Raji (cell line): ENCODE results near the gene INTS11.

ENCODE experiments used
- POLR2A ChIP-seq: IDR thresholded peaks from 2 replicates; pipeline ENCODE4 v1.6.1; 2011; ENCODE audit warnings: low read depth, low read length, control low read depth; ENCODE audit not compliant: insufficient read depth

The INTS11 gene

DNA sequence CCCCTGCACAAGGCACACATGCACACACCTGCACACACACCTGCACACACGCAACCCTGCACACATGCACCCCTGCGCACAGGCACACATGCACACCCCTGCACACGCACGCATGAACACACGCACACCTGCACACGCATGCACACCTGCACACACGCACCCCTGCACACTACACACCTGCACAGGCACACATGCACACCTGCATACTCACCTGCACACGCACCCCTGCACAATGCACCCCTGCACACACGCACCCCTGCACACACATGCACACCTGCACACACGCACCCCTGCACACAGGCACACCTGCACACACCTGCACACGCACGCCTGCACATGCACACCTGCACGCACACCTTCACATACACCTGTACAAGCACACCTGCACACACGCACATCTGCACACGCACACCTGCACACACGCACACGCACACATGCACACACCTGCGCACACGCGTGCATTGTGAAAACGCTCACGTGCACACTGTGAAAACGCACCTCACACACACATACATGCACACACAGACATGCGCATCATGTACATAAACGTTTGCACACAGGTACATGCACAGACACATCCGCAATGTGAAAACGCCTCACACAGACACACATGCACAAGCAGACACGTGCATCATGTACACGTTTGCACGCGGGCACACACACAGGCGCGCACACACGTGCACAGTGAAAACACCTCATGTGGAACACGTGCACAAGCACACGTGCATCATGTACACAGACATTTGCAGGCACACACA is 16.5 kb upstream of the INTS11 start:
- TF ChIP-seq POLR2A, result no peak

DNA sequence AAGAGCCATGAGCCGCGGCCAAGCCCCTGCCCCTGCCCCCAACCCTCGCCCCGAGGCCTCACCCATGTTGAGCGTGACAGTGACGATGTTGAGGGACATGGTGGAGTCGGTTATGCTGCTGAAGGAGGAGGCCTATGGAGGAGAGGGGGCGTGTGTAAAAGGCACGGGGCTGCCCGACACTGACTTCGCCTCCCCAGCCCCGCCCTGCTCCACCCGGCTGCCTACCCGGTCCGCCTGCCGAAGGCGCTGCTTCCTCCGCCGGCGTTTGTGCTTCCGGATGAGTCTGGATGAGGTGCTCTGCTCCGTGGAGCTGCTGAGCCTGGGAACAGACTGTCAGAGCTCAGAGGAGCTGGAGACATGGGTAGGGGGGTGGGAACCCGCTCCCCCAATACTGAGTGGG is 15.7 kb upstream of the INTS11 start:
- no peak for TF ChIP-seq POLR2A

DNA sequence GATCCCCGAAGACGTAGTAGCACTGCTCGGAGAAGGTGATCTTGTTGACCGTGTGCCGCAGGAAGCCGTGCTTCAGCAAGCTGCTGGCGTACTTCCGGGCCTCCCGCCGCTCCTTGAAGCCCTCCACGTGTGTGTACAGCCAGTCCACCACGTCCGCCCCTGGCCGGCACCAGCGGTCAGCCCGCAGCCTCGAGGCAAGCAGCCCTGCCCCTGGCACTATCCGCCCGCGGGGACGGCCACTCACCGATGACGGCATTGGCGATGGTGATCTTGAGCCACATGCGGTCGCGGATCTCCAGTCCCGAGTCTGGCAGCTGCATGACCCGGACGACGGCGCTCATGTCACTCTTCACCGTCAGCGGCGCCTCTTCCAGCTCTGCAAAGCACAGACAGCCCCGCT is 13.8 kb upstream of the INTS11 start:
- no peak for TF ChIP-seq POLR2A

DNA sequence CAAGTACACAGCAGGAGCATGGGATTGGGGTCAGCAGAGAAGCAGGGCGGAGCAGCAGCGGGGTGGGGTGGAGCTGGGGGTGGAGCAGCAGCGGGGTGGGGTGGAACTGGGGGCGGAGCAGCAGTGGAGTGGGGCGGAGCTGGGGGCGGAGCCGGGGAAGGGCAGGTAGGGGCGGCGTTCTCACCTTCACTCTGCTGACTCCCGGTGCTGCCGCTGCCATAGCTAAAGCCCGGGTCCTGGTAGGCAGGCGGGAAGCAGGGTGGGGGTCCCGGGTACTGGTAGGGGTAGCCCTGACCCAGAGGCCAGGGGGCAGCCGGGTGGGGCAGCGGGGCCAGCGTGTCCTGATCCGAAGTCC is 13.3 kb upstream of the INTS11 start:
- TF ChIP-seq POLR2A, result no peak

DNA sequence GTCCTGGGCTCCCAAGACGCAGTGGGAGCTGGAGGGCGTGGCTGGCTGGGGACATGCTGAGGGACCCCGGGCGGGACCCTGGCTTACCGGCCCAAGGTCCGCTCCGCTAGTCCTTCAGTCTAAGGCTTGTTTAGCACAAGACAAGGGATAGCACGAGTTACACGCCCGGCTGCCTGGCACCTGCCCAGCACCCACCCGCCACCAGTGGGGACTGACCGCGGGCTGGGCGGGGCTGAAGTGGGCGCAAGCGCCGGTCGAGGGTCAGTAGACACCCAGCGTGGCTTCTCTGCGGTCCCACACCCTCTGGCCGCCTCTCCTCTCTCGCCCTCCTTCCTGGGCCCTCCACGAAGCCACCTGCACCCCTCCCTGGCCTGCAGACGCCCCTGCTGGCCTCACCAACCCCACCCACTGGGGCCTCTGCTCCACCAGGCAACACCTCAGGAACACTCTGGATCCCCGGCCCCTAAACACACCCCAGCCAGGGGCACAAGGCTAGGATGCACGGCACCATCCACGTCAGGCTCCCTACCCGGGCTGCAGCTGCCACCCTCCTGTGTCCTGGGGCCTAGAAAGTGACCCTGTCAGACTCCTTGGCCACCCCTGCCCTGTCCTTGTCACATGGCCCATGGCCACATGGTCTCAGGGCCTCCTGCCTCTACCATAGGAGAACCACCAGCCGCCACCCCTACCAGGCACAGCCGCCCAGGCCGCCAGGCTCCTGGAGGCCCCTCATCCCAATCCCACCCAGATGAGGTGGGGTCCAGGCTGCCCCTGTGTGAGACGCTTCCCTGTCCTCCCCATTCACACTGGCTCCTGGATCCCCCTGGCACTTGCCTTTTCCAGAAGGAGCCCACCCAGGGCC is 12.7 kb upstream of the INTS11 start:
- no peak for TF ChIP-seq POLR2A

DNA sequence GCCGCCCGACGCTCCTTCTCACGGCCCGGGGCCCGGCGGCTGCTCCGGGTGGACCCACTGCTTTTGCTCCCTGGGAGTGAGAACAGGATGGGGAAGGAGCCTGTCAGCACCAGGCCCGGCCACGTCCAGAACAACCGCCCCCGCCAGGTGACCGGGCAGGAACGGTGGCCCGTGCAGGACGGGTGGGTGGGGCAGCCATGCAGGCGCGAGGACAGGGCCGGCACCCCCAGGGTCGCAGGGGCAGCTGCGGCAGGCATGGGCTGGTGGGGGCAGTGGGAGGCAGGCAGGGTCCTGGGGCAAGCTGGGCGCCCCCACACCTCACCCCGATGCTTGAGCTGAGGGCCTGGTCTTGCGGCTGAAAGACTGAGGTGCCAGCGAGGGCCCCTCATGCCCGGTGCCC is 12.0 kb upstream of the INTS11 start:
- no peak for TF ChIP-seq POLR2A

DNA sequence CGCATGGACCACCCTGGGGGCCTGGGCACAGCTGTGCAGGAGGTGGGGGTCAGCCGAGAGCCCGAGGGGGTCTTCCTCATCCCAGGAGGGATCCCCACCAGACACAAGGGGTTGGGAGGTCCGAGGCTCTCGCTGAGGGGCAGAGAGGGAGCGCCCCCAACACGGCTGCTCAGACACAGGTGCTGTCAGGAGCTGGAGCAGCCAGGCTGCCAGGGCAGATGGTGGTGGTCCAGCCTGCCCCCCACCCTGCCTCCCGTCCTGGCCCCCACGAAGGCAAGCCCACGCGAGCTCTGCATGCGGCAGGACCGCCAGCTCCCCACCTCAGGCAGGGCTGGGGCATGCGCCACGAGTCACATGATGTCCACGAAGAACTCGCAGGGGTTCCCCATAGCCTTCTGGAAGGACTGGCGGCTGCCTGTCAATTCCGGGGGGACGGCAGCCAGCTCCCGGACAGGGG is 11.4 kb upstream of the INTS11 start:
- TF ChIP-seq POLR2A, result no peak

DNA sequence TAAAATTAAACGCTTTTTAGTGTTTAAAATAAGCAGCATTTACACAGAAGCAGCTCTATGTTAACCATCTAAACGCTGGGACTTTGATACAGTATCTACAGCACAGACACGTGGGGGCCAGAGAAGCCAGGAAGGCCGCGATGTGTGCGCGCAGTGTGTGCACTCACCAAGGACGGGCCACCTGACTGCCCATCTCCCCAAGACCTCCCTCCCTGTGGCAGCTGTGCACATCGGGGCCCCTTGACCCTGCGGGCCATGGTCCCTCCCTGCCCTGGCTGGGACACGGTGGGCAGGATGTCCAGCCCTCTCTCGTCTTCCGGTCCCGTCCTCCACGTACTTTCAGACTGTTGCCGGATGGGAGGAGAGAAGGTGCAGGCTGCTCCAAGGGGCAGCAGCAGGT is 10.8 kb upstream of the INTS11 start:
- TF ChIP-seq POLR2A, result no peak

DNA sequence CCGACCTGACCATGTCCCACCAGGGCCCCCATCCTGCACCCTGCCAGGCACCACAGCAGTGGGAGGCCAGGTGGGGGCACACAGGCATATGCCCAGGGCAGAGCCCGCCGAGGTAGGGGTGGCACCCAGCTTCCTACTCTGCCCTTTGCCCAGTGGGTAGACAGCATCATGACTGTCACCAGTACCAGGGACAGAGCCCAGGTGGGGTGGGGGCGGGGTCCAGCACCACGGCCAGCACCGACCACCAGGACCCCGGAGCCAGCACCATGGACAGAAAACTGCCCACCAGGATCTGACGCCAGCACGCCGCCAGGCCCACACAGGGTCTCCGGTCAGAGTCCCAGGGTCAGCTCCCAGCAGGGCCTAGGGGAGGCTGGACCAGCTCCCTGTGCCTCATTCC is 10.4 kb upstream of the INTS11 start:
- no peak for TF ChIP-seq POLR2A

DNA sequence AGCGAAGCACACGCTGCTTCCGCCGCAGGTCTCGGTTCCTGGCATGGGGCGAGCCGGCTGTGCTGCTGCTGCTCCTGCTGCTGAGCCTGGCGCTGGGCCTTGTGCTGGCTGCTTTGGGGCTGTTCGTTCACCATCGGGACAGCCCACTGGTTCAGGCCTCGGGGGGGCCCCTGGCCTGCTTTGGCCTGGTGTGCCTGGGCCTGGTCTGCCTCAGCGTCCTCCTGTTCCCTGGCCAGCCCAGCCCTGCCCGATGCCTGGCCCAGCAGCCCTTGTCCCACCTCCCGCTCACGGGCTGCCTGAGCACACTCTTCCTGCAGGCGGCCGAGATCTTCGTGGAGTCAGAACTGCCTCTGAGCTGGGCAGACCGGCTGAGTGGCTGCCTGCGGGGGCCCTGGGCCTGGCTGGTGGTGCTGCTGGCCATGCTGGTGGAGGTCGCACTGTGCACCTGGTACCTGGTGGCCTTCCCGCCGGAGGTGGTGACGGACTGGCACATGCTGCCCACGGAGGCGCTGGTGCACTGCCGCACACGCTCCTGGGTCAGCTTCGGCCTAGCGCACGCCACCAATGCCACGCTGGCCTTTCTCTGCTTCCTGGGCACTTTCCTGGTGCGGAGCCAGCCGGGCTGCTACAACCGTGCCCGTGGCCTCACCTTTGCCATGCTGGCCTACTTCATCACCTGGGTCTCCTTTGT is 9.2 kb upstream of the INTS11 start:
- no peak for TF ChIP-seq POLR2A

DNA sequence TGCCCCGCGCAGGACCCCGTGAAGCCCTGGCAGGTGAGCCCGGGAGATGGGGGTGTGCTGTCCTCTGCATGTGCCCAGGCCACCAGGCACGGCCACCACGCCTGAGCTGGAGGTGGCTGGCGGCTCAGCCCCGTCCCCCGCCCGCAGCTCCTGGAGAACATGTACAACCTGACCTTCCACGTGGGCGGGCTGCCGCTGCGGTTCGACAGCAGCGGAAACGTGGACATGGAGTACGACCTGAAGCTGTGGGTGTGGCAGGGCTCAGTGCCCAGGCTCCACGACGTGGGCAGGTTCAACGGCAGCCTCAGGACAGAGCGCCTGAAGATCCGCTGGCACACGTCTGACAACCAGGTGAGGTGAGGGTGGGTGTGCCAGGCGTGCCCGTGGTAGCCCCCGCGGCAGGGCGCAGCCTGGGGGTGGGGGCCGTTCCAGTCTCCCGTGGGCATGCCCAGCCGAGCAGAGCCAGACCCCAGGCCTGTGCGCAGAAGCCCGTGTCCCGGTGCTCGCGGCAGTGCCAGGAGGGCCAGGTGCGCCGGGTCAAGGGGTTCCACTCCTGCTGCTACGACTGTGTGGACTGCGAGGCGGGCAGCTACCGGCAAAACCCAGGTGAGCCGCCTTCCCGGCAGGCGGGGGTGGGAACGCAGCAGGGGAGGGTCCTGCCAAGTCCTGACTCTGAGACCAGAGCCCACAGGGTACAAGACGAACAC is 8.5 kb upstream of the INTS11 start:
- TF ChIP-seq POLR2A, result no peak

DNA sequence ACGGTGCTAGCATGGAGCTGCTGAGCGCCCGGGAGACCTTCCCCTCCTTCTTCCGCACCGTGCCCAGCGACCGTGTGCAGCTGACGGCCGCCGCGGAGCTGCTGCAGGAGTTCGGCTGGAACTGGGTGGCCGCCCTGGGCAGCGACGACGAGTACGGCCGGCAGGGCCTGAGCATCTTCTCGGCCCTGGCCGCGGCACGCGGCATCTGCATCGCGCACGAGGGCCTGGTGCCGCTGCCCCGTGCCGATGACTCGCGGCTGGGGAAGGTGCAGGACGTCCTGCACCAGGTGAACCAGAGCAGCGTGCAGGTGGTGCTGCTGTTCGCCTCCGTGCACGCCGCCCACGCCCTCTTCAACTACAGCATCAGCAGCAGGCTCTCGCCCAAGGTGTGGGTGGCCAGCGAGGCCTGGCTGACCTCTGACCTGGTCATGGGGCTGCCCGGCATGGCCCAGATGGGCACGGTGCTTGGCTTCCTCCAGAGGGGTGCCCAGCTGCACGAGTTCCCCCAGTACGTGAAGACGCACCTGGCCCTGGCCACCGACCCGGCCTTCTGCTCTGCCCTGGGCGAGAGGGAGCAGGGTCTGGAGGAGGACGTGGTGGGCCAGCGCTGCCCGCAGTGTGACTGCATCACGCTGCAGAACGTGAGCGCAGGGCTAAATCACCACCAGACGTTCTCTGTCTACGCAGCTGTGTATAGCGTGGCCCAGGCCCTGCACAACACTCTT is 7.7 kb upstream of the INTS11 start:
- no peak for TF ChIP-seq POLR2A

DNA sequence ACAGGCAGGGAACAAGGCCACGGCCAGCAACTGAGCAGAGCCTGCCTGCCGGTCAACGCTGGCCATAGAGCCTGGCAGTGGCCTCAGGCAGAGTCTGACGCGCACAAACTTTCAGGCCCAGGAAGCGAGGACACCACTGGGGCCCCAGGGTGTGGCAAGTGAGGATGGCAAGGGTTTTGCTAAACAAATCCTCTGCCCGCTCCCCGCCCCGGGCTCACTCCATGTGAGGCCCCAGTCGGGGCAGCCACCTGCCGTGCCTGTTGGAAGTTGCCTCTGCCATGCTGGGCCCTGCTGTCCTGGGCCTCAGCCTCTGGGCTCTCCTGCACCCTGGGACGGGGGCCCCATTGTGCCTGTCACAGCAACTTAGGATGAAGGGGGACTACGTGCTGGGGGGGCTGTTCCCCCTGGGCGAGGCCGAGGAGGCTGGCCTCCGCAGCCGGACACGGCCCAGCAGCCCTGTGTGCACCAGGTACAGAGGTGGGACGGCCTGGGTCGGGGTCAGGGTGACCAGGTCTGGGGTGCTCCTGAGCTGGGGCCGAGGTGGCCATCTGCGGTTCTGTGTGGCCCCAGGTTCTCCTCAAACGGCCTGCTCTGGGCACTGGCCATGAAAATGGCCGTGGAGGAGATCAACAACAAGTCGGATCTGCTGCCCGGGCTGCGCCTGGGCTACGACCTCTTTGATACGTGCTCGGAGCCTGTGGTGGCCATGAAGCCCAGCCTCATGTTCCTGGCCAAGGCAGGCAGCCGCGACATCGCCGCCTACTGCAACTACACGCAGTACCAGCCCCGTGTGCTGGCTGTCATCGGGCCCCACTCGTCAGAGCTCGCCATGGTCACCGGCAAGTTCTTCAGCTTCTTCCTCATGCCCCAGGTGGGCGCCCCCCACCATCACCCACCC is 6.9 kb upstream of the INTS11 start, which contains the start of gene TAS1R3:
TSS of gene TAS1R3 (plus strand) at position 213 of the 898 bp plus-strand sequence. CDS start at position 279, 66 bp downstream.
- TF ChIP-seq POLR2A, result no peak
